A673 (cell line): ENCODE measurements around the gene FAM168B. TPM values are rescaled to one million over a fixed set of nuclear protein-coding genes. Genes with fewer than 3 reads are reported as not detected.

Experiments
- BruUV-seq: library from RNA; stranded (reverse); fragments of 400-500 nt; replicated peaks from 2 replicates; lab custom pipeline; 2021; lab: Mats Ljungman, UMichigan
- CTCF ChIA-PET: fragments of 300-600 bp; sonication (Branson Sonifier 250); formaldehyde crosslinking; loops from one replicate; lab custom pipeline; 2022; ENCODE audit warnings: antibody characterized with exemption; lab: Charles Lee
- POLR2A ChIA-PET: fragments of 300-600 bp; sonication (Branson Sonifier 250); formaldehyde crosslinking; loops from one replicate; lab custom pipeline; 2022; ENCODE audit warnings: antibody characterized with exemption; ENCODE audit not compliant: low non-redundant PET; lab: Charles Lee
- DNase-seq: peaks from one replicate; pipeline ENCODE4 v3.0.0-alpha.2; 2015; ENCODE audit warnings: low spot score
- H3K27ac ChIP-seq: fragments of 200-600 bp; sonication (generic); 2 replicates; pipeline ENCODE4 v1.5.1; 2016; ENCODE audit warnings: mixed run types, low read depth, mild to moderate bottlenecking, mixed read lengths, antibody characterized with exemption, low read length; ENCODE audit not compliant: poor library complexity, severe bottlenecking
- H3K27me3 ChIP-seq: fragments of 200-600 bp; sonication (generic); replicated peaks from 2 replicates; pipeline ENCODE4 v1.6.1; 2017; ENCODE audit warnings: mixed run types, low read depth, mild to moderate bottlenecking, mixed read lengths, antibody characterized with exemption, low read length; ENCODE audit not compliant: insufficient read depth, poor library complexity
- H3K36me3 ChIP-seq: fragments of 200-600 bp; sonication (generic); 2 replicates; pipeline ENCODE4 v1.6.1; 2016; ENCODE audit warnings: mixed run types, mild to moderate bottlenecking, mixed read lengths, antibody characterized with exemption, low read length; ENCODE audit not compliant: insufficient read depth, poor library complexity, severe bottlenecking
- H3K4me1 ChIP-seq: fragments of 200-600 bp; sonication (generic); 2 replicates; pipeline ENCODE4 v1.6.1; 2017; ENCODE audit warnings: mixed run types, mild to moderate bottlenecking, mixed read lengths, antibody characterized with exemption, low read length; ENCODE audit not compliant: insufficient read depth, poor library complexity, severe bottlenecking
- H3K4me3 ChIP-seq: fragments of 200-600 bp; sonication (generic); 2 replicates; pipeline ENCODE4 v1.5.1; 2016; ENCODE audit warnings: low read depth, mixed run types, mild to moderate bottlenecking, mixed read lengths, low read length; ENCODE audit not compliant: poor library complexity, severe bottlenecking
- H3K9me3 ChIP-seq: fragments of 200-600 bp; sonication (generic); 2 replicates; pipeline ENCODE4 v1.6.1; 2016; ENCODE audit warnings: mixed run types, low read depth, mild to moderate bottlenecking, mixed read lengths, antibody characterized with exemption, low read length; ENCODE audit not compliant: poor library complexity, severe bottlenecking
- CTCF ChIP-seq: fragments of 300-800, 200-600 bp; sonication (generic); conservative IDR thresholded peaks from 2 replicates; pipeline ENCODE4 v1.5.1; 2017; ENCODE audit warnings: low read depth, mild to moderate bottlenecking, antibody characterized with exemption, low read length, moderate library complexity, mixed read lengths
- EZH2 ChIP-seq: fragments of 200-600 bp; sonication (generic); IDR thresholded peaks from 2 replicates; pipeline ENCODE4 v1.6.1; 2017; ENCODE audit warnings: borderline replicate concordance, low read depth, mild to moderate bottlenecking, mixed read lengths, antibody characterized with exemption, low read length; ENCODE audit not compliant: poor library complexity, severe bottlenecking
- intact Hi-C: fragments of 100-400 bp; cut with micrococcal nuclease; formaldehyde crosslinking; loops from one replicate; pipeline ENCODE4 v1.10.0; 2022; ENCODE audit not compliant: unreplicated experiment
- total RNA-seq: library from RNA; stranded (reverse); gene quantifications from 2 replicates; pipeline ENCODE4 v1.2.3, GENCODE V29; 2021

Gene FAM168B
- total RNA-seq, 1 experiment from 2014 or later, result 149 TPM

DNA sequence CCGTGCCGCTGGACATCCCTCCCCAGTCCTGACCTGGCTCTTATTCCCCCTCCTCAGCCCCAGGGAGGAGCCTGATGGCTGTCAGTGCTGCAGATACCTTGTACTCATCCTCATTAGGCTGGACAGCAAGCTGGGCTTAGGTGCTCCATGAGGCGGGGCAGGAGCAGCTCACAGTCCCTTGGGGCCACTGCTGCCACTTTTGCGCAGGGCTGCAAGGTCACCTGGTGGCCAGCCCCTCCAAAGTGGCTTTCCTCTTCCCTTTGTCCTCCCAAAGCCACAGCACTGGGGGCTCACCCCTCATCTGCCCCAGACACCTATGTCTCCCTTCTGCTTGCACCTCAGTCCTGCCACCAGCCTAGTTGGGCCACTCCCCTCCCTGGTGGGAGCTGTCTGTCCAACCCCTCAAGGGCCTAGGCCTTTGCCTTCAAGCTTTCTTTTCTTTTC is 60.8 kb downstream of the FAM168B start:
- Histone ChIP-seq H3K4me3 (no peak overlapping the region), H3K27ac (no peak overlapping the region), H3K36me3 (no peaks in the 10 kb centered on the region), H3K27me3 (peaks cover 5% of the 10 kb centered on the region), H3K9me3 (no peaks in the 10 kb centered on the region), H3K4me1 (peaks cover 5% of the 10 kb centered on the region)
- intact Hi-C loops, result no loop called here
- DNase-seq, result no peak
- TF ChIP-seq EZH2, result no peak
- TF ChIP-seq CTCF, result no peak
- ChIA-PET POLR2A (no interaction called here), CTCF (no interaction called here)
- BruUV-seq, result no TSS peak

GRCh38 chr2:131031875-131032274 is 61.4 kb downstream of the FAM168B start:
- no peak overlapping the region for H3K4me3 ChIP-seq
- peaks cover 5% of the 10 kb centered on the region for H3K27me3 ChIP-seq
- CTCF ChIA-PET, result no interaction called here
- TF ChIP-seq EZH2, result no peak
- no peaks in the 10 kb centered on the region for H3K36me3 ChIP-seq
- intact Hi-C loops, result no loop called here
- H3K27ac ChIP-seq, result no peak overlapping the region
- H3K9me3 ChIP-seq, result no peaks in the 10 kb centered on the region
- POLR2A ChIA-PET, result no interaction called here
- DNase-seq, result no peak
- BruUV-seq, result no TSS peak
- H3K4me1 ChIP-seq, result peaks cover 5% of the 10 kb centered on the region

DNA sequence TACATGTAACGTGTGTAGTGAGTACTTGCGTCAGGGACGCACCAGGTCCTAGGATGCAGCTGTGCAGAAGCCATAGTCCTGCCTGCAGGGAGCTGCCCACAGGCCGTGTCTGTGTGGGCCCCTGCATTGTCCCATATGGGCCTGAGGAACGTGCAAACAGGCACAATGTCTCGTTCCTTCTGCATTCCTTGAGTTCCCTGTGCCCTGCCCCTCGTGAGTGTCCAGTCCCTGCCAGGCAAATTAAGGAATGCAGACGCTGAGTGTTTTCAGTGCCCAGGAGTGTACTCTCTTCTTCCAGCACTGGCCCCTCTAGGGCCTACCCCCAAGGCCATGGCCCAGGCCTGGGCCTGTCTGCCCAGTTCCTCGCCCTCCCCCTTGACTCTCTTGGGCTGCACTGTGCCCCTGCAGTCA is 61.8 kb downstream of the FAM168B start:
- Histone ChIP-seq H3K4me1 (peaks cover 5% of the 10 kb centered on the region), H3K27me3 (peaks cover 5% of the 10 kb centered on the region), H3K36me3 (no peaks in the 10 kb centered on the region), H3K9me3 (no peaks in the 10 kb centered on the region), H3K27ac (no peak overlapping the region), H3K4me3 (no peak overlapping the region)
- BruUV-seq, result no TSS peak
- TF ChIP-seq CTCF, result no peak
- TF ChIP-seq EZH2, result no peak
- ChIA-PET CTCF (no interaction called here), POLR2A (no interaction called here)
- DNase-seq, result no peak
- intact Hi-C loops, result no loop called here

- Histone ChIP-seq H3K36me3 (no peaks in the 10 kb centered on the region), H3K27ac (no peak overlapping the region), H3K4me3 (no peak overlapping the region), H3K27me3 (peaks cover 5% of the 10 kb centered on the region), H3K9me3 (no peaks in the 10 kb centered on the region), H3K4me1 (peaks cover 5% of the 10 kb centered on the region)
- DNase-seq, result peak; percentile 22
- TF ChIP-seq EZH2 (no peak), CTCF (no peak)
- POLR2A ChIA-PET, result no interaction called here
- BruUV-seq, result no TSS peak
- CTCF ChIA-PET, result no interaction called here
- intact Hi-C loops, result no loop called here
Observed at GRCh38 chr2:131030478-131030971, 62.7 kb downstream of the FAM168B start.
